Measurements from ENCODE around the gene DUOXA2.
"Not testable (repeated sequence)": the region's sequence is repeated elsewhere in the genome, so short reads cannot be mapped to it uniquely, and the experiment has no call there.

The DUOXA2 gene

DNA sequence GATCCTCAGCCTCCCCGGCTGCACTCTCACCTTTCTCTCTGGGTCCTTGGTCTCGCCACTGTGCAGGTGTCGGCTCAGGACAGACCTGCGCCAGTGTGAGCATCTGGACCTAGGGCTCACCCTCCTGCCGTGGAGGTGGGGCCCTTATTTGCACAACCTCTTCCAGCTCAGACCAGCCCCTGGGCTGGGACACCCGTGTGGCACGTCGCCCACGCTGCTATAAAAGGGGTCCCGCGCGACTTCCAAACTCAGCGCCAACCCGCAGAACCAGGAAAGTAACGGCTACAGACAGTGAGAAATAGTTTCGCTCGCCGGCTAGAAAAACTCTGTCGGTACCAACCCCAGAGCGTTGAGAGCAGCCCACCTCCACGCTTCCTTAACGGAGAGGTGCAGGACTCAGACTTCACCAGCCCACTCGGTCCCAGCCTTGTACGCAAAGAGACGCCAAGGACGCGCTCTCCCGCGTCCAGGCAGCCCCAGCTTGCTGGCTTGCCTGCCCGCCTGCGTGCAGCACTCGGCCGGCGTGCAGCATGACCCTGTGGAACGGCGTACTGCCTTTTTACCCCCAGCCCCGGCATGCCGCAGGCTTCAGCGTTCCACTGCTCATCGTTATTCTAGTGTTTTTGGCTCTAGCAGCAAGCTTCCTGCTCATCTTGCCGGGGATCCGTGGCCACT, at the start of gene DUOXA2, which contains the start of gene DUOX2:
TSS of gene DUOXA2 (plus strand) at position 251 of the 675 bp plus-strand sequence. CDS start at position 531, 280 bp downstream.
TSS of gene DUOX2 (minus strand) at position 97 of the 675 bp plus-strand sequence. CDS start 761 bp downstream, outside the sequence.
- no peak for DNase-seq (ENCODE audit: low spot score)

DNA sequence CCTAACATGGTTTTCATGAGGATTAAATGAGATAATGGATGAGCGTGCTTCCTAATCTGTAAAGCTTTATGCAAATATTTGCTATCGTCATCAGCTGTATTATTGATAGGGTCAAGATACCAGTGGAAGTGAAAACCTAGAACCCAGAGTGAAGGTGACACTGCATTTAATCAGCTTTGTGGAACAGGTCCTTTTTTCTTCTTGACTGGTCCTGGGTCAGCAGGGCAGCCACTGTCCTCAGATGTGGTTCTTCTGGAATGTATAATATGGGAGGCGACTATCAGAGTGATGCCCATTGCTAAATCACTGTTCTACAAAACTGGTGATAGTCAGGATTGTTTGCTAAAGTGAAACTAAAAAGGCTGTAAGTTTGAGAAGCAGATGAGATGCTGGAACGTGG, 49.7 kb upstream of the DUOXA2 start:
- no peak for DNase-seq (ENCODE audit: low spot score)

DNA sequence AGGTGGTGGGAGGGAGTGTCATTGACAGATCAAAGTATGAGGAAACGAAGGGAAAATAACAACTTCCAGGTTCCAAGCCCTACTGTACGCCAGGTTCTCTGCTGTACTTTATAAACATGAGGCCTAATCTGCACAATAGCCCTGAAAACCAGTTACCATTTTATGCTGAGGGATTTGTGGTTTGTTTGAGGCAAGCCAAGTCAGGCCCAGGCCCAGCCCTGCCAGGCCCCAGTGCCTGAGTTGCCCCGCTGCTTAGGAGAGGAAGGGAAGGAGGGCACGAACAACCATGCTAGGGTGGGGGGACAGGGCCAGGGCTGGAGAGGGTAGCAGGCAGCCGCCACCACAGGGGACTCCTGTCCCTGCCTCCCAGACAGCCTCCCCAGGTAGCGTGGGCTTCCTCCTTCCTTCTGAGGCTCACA, 44.2 kb upstream of the DUOXA2 start:
- DNase-seq (ENCODE audit: low spot score), result not testable (repeated sequence)

DNA sequence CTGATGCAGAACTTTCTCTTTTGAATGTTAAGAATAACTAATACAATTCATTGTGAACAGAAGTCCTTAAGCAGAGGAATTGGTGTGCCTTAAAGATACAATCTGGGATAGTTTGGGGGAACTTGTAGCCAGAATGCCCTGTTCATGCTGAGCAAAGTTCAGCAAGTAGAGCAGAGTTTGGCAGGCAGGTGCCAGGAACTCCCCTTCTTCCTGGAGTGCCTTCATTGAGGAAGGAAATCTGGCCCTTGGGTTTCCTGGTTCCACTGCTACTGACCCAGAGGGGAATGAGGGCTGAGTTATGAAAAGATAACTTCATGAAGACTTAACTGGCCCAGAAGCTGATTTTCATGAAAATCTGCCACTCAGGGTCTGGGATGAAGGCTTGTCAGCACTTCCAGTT, 40.5 kb upstream of the DUOXA2 start:
- DNase-seq (ENCODE audit: low spot score), result not testable (repeated sequence)

DNA sequence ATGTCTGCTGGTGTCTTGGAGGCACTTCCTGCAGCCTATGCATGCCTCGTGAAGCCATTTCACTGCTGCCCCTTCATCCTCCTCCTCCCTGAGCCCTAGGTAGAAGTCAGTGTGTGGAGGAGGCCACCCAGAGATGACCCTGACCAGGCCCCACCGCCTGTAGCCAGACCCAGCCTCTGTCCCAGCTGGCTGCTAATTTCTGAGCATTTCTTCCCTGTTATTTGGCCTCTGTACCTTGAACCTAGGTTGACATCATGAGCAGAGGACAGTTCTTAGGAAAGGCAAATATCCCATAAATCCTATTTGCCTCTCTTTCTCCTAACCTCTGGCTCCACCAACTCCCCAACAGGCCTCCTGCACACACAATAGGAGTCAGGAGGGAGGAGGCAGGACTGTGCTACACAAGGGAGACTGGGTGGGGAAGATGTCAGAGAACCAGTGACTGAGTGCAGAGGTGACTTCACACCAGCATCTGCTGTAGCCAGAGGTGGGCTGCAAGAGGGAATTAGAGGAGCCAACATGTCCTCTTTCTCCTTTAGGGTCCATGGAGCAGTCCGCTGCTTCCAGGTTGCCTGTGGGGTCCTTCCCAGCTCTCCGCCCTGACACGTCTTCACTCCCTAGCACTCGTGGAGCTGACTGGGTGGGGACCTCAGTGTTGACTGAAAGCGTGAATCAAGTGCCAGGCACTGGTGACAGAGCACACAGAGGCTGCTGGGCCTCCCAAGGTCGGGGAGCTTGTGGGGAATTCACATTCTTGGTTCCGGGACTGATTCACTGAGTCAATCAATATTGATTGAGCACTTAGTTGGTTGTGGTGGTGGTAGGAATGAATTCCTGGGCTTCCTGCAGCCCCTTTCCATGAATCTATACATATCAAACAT, 38.4 kb upstream of the DUOXA2 start:
- not testable (repeated sequence) for DNase-seq (ENCODE audit: low spot score)

DNA sequence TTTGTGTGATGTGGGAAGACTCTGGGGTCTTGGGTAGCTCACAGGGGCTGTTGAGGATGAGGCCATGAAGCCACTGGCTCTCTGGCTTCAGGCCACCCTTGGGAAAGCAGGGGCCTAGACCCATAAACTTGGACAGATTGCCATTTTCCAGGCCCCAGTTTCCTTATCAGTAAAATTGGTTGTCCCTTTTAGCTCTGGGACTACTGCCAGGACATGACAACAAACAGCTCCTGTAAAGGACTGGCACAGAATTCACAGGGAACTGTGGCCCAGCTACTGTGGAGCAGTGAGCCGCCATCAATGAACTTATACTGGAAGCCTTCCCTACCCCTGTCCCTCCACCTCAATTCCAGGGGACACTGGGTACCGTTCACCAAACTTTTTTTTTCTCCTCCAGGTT, 36.7 kb upstream of the DUOXA2 start:
- DNase-seq (ENCODE audit: low spot score), result not testable (repeated sequence)

DNA sequence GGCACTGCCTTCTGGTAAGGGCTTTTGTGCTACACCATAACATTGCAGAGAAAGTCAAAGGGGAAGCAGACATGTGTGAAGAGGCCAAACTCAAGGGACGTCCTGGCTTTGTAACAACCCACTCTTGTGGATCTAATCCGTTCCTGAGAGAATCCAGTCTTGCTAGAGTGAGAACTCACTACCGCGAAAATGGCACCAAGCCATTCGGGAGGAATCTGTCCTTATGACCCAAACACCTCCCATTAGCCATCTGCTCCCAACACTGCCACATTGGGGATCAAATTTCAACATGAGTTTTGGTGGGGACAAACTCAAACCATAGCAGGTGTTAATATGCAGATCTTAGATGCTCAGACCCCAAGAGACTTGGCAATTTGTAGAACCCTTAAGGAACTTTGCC, 34.9 kb upstream of the DUOXA2 start:
- not testable (repeated sequence) for DNase-seq (ENCODE audit: low spot score)

DNA sequence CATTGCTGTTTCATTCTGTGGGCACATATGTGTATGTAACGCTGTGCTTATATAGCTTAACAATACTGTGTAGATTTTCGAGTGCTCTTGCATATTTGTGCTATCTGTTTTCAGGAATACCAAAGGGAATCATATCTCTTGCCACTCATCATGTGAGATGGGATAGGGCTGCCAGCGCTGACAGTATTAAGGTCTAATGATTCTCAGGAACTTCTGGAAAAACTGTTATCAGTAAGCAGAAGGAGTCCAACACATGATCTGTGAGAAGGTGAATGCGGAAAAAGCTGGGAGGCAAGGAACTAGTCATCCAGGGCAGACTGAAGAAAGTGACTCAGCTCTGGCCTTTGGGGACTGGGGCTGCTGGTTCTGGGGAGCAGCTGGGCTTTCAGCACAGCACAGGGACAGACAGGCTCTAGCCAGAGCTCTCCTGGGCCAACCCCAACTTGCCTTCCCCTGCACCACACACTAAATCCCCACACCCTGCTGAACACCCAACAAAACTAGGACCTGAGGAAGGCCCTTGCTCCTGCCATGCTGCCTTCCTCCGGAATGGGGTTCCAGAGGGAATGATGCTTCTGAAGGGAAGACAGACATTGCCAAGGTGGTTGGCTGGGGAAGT, 34.4 kb upstream of the DUOXA2 start:
- DNase-seq (ENCODE audit: low spot score), result not testable (repeated sequence)

DNA sequence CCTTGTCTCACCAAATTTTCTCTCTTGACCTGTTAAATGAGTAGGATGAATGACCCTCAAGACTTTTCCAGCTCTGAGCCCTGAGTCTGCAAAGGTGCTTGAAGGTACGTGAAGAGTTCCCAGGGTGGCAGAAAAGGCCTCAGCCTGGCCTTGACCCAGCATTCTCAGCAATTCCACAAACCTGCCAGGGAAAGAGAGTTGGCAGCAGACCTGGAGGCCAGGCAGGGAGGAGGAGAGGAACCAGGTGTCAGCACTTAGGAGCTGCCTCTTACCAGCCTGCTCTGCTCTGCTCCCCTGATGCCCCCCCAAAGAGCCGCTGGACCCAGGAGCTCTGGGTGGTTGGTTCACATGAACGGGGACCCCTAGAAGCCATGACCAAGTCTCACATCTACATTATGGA, 33.5 kb upstream of the DUOXA2 start:
- DNase-seq (ENCODE audit: low spot score), result not testable (repeated sequence)

DNA sequence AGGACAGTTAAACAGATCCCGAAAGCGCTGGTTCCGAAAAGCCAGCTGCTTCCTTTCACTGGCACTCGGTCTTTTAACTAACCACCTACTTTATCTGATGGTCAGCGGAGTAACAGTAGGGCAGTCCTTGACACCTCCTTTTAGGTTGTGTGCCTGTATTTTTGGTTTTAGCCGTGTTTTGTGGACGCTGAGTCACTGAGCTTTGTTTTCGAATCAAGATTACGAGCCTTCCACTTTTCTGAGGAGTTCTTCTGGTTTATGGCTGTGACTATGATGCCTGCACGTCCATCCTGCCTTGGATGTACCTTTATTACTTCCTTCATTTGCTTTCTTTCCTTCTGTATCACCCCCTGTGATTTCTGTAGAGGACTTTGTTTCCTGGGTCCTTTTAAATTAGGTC, 31.7 kb upstream of the DUOXA2 start:
- not testable (repeated sequence) for DNase-seq (ENCODE audit: low spot score)

DNA sequence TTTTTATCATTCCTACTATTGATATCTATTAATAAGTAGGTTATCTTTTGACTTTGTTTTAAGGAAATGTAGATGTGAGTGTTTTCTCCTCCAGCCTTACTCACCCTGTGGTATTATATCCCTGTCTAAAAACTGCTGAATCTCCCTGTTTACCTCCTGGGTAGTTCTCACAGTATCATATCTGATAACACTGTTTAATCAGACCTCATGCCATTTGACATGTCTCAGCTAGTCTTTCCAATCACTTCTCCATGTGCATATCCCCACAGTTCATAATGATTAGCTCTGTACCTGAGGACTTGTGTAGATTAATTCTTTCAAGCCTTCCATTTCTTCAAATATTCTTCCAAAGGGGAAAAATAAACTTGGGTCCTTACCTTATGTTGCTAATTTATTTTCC, 30.9 kb upstream of the DUOXA2 start:
- no peak for DNase-seq (ENCODE audit: low spot score)

DNA sequence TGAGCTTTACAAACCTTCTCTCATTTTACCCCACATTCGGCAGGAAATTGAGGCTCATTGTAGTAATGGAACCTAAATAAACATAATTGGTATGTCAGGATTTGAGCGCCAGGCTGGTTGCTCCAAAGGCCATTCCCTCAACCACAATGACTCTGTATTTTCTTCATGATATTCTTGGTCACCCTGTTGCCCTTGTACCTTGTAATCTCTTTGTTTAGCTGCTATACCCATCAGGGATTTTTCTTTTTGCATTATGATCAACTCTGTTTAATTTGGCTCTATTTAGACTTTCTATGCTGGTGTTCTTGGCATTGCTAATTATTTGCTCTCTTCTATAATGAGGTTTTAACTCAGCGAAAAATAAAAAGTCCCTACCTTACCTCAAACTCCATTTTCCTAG, 30.0 kb upstream of the DUOXA2 start:
- DNase-seq (ENCODE audit: low spot score), result no peak

DNA sequence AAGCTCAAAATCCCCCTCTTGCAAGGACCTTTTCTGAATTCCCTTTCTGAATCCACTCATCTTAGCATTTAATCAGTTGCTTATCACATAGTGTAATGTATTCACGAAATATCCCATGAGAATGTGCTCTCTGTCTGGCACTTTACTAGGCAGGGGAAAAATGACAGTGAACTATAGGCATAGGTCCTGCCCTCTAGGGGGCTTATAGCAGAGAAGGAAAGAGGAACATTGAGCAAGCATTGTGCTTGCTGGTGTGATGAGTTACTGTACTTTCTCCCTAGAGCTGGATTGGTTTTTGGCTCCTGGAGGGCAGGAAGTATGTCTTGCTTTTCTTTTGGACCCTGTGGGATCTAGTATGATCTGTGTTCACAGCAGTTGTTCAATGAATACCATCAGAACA, 26.6 kb upstream of the DUOXA2 start:
- no peak for DNase-seq (ENCODE audit: low spot score)

DNA sequence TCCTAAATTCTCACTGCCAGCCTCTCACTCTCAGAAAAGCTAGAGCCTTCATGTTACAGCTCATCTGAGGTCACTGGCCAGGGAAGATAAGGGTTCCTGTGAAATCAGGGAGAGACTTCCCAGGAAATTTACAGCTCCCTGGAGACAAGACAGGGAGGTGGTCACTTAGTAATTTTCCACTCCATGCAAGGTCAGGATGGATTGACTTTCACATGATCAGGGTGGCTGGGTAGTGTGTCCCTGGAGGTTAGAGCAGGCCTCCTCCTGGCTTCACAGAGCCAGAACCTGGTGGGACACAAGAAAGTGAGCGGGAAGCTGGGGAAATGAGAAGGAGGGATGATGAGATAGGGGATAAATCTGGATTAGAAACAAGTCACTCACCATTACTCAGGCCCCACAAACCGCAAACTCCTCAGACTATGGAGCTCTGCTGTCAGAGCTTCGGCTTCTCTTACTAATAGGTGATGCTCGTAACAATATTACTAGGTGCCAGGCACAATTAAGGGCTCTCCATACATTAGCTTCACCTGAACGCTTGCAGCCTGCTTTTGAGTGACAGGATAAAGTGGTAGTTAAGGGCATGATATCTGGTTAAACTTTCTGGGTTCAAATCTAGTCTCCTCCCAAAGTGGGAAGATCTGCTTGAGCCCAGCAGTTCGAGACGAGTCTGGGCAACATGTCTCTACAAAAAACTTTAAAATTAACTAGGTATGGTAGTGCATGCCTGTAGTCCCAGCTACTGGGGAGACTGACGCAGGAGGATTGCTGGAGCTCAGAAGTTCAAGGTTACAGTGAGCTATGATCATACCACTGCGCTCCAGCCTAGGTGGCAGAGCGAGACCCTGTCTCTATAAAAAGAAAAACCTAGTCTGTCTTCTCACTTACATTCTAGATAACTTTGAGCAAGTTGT, 25.1 kb upstream of the DUOXA2 start:
- DNase-seq (ENCODE audit: low spot score), result no peak

DNA sequence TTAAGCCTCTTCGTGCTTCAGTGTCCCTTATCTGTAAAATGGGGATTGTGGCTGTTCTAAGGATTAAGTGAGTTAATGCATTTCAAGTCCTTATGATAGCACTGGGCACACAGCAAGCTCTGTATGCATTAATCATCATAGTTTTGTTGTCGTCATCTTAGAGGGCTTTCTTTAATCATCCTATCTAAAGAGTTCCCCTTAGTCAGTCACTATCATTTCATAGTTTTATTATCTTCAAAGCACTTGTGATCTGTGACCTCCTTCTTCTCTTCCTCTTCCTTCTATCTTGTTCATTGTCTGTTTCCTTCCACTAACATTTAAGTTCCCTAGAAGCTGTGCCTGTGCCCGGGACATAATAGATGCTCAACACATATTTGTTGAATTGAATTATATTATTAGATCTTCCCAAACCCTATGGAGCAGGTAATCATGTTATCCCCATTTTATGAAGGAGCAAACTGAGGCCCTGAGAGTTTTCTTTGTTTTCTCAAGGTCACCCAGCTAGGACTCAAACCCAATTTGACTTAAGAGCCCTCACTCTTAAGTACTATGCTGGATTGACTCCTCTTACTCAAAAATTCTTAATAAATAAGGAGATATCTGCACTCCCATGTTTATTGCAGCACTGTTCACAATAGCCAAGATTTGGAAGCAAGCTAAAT, 24.3 kb upstream of the DUOXA2 start:
- no peak for DNase-seq (ENCODE audit: low spot score)

DNA sequence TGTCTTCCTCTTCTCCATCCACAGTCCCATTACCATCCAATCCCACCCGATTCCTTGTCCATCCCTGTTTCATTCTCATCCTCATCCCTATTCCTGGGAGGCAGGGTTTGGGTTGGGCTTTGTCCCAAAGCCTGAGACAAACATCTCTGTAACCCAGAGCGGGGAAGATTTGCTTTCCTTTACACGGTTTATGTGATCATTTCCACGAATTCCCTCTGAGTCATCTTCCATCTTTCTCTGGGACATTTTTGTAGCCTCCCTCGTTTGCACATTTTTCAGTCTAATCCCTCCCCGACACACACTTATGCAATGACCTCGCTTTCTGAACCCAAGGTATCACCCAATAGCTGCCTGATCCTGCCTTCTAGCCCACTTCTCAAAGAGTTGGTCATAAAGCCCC, 23.0 kb upstream of the DUOXA2 start:
- no peak for DNase-seq (ENCODE audit: low spot score)

DNA sequence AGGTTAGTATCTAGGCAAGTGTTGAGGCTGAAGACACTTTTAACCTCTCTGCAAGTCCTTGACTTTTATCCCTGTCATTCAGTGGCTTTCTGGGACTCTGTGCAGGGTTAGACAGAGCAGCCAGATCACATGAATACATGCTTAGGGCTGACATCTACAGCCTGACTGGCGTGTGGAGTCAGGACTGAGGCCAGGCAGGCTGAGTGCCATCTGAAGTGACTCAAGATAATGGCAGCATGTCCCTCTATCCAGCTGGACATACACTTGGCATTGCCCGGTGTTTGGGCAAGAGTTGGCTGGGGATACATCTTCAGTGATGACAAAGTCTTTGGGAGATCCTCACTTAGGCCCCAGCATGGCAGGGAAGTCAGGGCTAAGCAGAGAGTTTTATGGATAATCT, 22.6 kb upstream of the DUOXA2 start:
- DNase-seq (ENCODE audit: low spot score), result no peak

DNA sequence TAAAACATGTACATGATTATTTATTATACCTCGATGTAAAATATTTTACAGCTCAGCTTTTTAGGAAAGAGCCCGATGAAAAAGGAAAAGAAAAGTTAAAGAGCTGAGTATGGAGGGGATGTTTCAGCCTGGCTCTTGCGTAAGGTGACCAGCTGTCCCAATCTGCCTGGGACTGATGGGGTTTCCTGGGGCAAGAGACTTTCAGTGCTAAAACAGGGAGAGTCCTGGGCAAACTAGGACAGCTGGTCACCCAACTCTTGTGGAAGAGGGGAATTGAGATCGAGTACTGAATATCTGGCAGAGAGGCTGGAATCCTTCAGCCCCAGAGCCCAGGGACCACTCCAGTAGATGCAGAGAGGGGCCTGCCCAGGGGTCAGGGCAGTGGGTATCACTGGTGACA, 21.1 kb upstream of the DUOXA2 start:
- no peak for DNase-seq (ENCODE audit: low spot score)

DNA sequence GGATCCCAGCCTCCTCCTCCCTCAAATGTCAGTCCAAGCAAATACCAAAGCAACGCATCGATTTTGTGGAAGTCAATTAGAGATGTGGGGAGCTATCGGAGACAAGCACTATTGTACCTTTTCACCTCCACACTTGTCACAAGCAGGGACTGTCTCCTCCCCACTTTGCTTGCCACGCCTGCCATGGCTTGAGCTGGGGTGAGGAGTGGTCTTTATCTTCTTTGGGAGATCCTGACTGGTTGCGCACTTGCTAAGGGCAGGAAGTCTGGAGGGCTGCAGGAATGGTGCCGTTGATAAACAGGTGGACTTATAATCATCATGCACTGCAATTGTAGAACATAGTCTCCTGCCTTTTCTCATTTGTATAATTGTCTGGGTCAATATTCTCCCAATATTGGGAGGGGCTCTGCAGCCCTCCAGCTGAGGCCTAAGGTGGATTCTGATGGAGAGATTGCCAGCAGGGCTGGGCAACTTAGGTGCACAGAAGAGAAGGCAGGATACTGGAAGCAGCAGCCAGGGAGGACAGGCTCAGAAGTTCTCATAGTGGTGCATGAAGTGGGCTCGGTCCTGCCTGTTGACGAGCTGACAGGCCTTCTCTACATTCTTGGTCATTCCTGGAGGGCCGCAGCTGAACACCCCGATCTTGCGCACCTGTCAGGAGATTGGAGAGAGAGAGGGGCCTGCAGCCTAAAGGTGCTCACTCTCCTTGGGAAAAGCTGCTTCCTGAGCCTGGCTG, 20.3 kb upstream of the DUOXA2 start:
- no peak for DNase-seq (ENCODE audit: low spot score)

DNA sequence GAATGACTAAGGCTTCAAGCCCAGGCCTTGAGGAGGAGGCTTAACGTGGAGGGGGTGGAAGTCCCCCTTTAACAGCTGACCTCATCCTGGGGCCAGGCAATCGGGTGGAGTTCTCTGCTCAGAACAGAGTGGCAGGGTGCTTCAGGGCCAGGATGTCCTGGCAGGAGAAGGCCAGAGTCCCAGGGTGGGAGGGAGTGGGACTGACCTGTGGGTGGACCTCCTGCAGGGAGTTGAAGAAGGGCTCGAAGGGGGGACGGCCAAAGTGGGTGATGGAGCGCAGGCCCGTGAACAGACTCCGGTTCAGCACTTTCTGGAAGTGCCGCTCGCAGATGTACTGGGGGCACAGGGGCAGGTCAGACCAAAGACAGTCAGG, 19.8 kb upstream of the DUOXA2 start:
- DNase-seq (ENCODE audit: low spot score), result no peak
